NCI-H2171 treated with DMSO at 0.1 percent for 48 hours (cell line): ENCODE measurements around the gene EGFL7.
"Not testable (repeated sequence)": the region's sequence is repeated elsewhere in the genome, so short reads cannot be mapped to it uniquely, and the experiment has no call there.

ENCODE experiments used
- DNase-seq: peaks from one replicate; lab custom pipeline; 2025; lab: John Stamatoyannopoulos, UW

EGFL7 gene

DNA sequence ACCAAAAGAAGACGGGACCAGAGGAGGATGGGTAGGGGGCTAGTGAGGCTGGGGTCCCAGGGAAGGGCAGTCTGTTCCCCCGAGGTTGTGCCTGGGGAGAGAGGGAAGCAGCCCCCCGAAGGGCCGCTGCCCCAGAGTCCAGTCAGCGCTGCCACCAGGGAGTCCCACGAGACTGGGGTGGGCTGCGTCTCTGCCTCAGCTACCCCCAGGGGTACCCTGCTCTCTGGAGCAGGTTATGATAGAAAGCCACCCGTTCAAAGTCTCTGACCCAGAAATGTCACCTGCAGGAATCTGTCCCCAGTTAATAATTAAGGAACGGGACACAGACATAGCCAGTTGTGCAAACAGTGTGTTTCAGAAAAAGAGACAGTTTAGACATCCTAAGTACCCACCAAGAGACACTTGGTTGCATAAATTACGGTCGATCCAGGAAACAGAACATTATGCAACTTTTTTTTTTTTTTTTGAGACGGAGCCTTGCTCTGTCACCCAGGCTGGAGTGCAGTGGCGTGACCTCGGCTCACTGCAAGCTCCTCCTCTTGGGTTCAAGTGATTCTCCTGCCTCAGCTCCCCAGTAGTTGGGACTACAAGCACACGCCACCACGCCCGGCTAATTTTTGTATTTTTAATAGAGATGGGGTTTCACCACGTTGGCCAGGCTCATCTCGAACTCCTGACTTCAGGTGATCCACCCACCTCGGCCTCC, 35.3 kb downstream of the EGFL7 start:
- DNase-seq, result no peak

DNA sequence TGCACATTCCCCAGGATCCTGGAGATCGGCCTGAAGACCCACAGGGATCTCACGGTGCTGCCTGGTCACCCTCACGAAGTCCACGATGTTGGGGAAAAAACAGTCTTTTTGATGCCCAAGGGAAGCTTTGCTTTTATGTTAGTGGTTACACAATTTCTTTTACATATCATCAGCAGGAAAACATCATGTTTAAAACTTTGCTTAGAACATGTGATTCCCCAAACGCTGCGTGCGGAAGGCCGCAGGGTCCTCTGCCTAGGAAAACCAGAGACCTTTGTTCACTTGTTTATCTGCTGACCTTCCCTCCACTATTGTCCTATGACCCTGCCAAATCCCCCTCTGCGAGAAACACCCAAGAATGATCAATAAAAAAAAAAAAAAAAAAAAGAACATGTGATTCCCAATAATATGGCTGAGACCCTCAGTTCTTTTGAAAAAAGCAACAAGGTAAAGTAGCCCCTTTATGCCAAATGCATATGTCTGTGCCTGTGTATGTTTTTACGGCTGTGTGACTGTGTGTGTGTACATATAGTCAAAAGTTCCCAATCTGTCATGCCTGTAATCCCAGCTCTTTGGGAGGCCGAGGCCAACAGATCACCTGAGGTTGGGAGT, 36.0 kb downstream of the EGFL7 start:
- DNase-seq, result no peak

GRCh38 chr9:136700304-136700703, 37.6 kb downstream of the EGFL7 start:
- no peak for DNase-seq

GRCh38 chr9:136700959-136701667, 38.4 kb downstream of the EGFL7 start:
- DNase-seq, result no peak

DNA sequence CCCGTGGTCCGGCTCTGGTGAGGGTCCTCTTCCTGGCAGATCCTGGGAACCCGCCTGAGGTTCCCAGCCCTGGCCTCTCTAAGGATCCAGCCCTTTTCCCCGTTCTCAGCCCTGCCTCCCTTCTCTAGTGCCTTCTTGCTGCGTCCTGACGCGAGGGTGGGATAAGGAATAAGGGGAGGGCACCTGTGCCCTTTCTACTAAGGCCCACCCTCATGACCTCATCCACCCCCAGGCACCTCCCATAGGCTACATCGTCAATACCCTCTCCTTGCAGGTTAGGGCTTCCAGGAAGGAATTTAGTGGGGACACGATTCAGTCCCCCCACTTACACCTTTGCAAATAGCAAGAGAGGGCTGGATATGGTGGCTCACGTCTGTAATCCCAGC, 38.9 kb downstream of the EGFL7 start:
- DNase-seq, result no peak

DNA sequence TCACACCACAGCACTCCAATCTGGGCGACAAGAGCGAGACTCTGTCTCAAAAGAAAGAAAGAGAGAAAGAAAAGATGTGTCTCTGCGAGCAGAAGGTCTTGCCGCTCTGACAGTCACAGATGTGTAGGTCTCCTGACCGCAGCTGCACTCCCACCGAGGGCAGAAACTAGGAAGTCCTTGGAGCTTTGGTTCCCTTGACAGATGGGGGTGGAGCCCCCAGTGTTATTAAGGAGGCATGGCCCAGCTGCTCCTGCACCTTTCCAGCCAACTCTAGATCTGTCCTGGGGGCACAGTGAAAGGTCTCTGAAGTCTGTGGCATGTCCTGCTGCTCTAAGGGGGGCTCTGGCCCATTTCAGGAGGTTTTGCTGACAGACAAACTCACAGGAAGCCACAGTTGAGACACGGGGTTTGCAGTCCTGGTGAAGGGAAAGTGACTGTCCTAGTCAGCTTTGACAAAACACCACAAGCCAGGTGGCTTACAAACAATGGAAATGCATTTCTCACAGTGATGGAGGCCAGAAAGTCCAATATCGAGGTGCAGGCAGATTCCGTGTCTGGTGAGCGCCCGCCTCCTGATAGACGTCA, 40.7 kb downstream of the EGFL7 start:
- DNase-seq, result peak; percentile 82

DNA sequence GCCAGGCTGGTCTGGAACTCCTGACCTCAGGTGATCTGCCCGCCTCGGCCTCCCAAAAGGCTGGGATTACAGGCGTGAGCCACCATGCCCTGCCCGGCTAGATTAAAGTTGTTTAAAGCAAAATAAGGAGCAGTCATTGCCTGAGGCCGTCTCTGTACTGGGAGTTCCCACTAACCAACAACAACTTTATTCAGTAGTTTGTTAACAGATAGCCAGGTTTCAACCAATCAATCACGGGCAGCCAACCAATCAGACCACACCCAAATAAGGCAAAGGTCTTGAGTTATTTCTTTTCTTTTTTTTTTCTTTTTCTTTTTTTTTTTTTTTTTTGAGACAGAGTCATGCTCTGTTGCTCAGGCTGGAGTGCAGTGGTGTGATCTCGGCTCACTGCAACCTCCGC, 42.0 kb downstream of the EGFL7 start:
- not testable (repeated sequence) for DNase-seq

GRCh38 chr9:136705564-136705963, 42.8 kb downstream of the EGFL7 start:
- no peak for DNase-seq

DNA sequence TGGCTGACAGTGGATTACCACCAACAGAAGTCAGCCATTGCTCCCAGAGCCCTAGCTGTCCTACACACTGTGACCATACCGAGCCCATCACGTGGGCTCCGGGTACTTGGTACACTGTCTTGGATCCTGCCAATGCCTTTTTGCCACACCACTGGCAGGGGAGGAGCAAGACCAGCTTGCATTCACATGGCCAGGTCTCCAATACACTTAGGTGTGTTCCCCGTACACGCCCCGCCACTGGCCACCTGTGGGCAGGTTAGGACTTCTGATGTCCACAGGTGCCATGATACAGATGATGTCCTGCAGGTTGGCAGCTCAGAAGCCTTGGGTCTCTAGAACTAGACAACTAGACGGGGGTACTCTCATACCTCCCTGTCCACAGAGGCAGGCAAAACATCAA, 44.3 kb downstream of the EGFL7 start:
- no peak for DNase-seq

- DNase-seq, result no peak
Observed at GRCh38 chr9:136707849-136708517, 45.3 kb downstream of the EGFL7 start.

DNA sequence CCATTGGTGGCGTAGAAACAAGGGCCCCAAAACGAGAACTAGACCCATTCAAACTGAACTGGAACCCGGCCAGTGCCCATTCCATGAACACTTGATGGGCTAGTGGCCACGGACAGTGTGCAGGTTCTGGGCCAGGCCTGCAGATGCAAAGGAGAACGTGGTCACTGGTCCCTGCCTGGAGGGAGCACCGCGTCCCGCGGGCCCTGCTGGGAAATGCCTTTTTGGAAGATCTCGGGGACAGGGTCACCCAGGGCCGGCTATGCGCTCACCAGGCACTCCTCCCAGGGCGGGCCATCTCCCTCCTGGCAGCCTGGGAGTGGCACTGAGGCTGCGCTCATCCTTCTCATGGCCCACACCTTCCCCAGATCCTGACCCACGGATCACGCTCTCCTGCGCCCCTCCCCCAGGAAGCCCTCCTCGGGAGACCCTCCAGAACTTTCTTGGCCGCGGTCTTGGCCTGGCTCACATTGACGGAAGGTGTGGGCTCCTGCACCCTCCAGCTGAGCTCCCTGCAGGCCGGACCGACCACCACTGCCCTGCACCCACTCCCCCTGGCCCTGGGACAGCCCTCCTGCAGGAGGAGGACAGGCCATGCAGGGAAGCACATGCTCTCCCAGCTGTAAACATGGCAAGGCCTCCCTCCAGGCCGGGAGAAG, 46.9 kb downstream of the EGFL7 start:
- no peak for DNase-seq

DNA sequence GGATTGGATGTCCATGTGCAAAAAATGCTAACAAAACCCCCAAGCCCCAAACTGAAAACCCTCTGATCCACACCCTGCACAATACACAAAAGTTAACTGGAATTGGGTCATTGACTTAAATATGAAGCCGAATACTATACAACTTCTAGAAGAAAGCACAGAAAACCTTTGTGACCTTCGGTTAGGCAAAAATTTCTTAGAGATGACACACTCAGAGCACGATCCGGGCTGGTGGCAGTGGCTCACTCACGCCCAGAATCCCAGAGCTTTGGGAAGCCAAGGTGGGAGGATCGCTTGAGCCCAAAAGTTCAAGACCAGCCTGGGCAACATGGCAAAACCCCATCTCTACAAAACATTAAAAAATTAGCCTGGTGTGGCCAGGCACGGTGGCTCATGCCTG, 47.8 kb downstream of the EGFL7 start:
- DNase-seq, result no peak

DNA sequence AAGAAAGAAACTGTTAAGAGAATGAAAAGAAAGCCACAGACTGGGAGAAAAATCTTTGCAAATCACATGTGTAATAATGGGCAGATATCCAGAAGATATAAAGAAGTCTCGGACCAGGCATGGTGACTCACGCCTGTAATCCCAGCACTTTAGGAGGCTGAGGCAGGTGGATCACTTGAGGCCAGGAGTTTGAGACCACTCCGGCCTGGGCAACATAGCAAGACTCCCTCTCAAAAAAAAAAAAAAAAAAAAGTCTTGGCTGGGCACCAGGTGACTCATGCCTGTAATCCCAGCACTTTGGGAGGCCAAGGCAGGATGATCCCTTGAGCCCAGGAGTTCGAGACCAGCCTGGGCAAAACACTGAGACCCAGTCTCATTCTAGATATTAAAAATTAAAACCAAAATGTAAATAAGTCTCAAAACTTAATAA, 48.5 kb downstream of the EGFL7 start:
- not testable (repeated sequence) for DNase-seq

GRCh38 chr9:136711751-136712689, 49.3 kb downstream of the EGFL7 start, which contains the start of gene DIPK1B:
TSS of gene DIPK1B (plus strand) at chr9:136712572. CDS start at chr9:136712666, 94 bp downstream.
- DNase-seq, result peak; percentile 93

DNA sequence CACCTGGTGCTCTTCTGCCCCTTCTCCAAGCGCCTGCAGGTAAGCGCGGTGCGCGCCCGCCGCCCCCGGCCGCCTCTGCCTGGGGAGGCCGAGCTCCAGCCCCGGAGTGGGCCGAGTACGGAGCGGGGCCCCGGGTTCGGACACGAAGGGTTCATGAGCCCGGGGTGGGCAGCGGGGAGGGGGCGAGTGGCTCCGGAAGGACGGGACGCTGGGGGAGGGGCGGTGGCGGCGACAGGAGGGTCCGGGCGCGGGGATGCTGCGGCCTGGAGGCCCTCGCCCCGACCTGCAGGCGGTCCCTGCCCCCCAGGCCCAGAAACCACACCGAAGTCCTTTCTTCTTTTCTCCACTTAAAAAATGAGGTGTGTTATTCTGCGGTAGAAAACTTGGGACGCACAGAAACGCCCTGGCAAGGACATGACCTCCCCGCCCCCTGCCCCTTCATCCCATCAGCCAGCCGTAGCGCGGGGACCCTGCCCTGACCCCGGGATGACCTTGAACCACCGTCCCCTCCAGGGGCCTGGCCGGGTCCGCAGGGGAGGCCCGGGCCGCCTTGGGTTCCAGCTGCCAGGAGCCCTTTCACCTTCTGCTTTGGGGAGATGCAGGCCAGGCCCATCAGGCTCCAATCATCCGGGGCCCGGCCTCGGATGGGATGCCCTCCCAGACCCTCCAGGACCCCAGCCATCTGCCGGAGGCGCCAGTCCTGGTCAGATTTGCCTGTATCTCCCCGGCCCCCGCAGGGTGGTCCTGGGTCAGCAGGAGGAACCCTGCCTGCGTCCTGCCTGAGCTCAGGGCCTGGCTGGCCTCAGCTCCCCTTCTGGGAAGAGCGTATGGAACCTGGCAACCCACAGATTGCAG, 50.2 kb downstream of the EGFL7 start:
- DNase-seq, result no peak

DNA sequence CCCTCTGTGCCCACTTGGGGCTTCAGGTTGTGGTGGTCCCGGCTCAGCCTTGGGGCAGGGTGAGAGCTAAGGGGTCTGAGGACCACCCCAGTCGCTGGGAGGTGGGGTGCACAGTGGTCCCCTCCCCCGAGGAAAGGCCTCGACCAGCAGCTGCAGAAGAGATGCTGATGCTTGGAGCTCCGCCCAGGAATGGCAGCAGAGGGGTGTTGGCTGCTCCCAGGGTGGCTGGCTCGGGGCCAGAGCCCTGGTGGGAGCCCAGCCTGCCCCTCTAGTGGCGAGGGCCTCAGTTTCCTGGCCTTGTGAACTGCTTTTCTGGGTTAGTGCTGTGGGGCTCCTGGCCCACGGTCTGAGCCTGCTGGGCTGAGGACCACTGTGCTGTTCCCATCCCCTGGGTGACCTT, 50.8 kb downstream of the EGFL7 start:
- DNase-seq, result peak; percentile 65

- no peak for DNase-seq
Observed at GRCh38 chr9:136714096-136714892, 51.6 kb downstream of the EGFL7 start.

DNA sequence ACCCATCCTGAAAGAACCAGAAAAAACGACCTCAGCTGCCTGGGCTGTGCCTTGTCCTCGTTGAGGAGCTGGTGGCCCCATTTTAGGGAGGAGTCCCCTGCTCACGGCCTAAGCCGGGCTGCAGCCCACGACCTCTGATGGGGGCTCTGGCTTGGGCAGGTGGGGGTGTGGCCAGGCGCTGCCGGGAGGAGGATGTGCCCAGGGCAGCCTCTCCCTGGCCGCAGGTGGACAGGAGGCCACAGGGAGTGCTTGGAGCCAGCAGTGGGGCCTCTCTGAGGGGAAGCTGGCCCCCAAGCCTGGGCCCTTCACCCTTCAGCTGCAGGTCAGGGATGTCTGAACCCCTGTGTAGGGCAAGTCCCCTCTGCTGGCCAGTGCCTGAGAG, 52.2 kb downstream of the EGFL7 start:
- DNase-seq, result no peak

DNA sequence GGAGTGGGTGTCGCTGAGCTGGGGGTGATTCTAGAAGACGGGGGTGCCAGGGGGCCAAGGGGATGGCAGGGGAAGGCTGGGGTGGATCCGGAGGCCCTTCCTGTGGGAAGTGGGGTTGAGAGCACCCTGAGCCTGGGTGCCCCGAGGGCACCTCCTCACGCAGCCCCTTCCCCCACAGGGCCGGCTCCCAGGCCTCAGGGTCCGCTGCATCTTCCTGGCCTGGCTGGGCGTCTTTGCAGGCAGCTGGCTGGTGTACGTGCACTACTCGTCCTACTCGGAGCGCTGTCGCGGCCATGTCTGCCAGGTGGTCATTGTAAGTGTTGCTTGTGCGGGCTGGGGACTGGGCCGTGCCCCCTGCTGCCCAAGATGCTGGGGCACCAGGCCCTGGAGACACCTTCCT, 54.7 kb downstream of the EGFL7 start:
- no peak for DNase-seq
